GM10847 (cell line): ENCODE data around the gene UBE2J2.

Experiments
- POLR2A ChIP-seq: IDR thresholded peaks from 2 replicates; pipeline ENCODE4 v1.6.1; 2011; ENCODE audit not compliant: insufficient read length; ENCODE audit errors: extremely low read depth

The UBE2J2 gene

DNA sequence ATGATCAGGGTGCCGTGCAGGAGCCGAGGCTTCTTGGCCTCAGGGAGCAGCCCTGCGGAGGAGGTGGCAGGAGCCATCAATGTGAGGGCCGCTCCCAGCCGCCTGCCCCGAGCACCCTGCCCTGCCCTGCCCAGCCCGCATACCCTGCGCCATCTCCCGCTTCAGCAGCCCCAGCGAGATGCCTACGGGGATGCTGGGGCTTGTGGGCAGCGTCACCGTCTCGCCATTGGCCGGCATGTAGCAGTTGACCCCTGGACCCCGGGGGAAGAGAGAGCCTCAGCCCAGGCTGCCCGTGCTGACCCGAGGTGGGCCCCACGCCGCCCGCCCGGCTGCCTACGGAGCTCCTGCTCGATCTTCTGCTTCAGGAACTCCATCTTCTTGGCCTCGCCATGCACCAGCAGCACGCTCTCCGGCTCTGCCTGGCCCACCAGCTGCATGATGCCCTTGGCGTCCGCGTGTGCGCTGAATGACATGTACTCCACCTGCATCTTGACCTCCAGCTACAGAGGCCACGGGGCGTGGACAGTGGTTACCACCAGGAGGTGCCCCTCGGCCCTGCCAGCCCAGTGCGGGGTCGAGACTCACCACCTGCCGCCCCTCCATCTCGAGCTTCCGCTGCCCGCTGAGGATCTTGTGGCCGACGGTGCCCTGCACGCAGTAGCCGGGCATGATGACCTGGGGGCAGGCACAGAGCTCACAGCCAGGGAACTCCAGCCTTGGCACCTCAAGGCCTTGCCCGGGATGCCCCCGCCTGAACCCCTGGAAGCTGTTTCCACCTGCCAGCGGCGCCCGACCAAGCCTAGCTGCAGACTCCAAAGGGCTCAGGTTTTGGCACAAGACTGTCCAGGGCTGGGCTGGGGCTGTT lies 39.0 kb upstream of the UBE2J2 start:
- no peak for TF ChIP-seq POLR2A

DNA sequence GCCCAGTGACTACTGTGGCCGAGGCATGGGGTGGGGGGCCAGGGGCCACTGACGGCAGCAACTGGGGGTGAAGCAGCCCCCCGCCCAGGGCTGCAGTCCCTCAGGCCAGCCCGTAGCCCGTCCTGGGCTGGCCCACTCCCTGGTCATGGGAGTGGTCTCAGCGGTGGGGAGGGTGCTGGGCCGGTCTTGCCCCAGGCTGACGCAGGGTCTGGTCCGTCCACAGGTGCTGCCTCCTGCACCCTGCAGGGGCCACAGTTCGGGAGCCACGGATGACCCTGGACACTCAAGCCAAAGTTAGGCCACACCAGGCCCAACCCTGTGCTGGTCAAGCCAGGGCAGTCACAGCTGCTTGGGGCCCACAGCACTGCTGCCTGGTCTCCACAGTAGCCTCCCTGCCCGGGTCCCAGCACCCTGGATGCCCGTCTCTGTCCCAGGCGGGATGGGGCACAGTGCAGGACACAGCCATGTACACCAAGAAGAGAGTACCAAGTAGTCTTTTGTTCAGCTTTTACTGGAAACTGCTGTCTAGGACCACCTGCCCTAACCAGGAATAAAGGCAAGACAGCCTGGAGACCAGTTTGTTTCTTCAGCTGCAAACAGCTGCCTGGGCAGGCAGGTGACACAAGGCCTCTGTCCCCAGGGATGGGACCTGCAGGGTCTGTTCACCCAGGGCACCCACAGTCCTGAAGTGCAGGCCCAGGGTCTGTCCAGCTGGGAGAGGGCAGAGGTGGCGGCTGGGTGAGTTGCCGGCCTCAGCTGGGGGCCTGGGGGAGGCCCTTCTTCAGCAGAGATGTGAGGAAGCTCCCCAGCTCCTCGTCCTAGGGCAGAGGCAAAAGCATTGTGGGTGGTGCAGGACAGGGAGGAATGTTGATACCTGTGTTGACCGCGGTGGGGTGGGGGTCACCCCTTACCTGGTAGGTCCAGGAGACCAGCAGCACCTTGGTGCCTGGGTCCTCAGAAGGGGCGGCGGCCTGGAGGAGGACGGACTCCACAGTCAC lies 37.8 kb upstream of the UBE2J2 start:
- TF ChIP-seq POLR2A: no peak

DNA sequence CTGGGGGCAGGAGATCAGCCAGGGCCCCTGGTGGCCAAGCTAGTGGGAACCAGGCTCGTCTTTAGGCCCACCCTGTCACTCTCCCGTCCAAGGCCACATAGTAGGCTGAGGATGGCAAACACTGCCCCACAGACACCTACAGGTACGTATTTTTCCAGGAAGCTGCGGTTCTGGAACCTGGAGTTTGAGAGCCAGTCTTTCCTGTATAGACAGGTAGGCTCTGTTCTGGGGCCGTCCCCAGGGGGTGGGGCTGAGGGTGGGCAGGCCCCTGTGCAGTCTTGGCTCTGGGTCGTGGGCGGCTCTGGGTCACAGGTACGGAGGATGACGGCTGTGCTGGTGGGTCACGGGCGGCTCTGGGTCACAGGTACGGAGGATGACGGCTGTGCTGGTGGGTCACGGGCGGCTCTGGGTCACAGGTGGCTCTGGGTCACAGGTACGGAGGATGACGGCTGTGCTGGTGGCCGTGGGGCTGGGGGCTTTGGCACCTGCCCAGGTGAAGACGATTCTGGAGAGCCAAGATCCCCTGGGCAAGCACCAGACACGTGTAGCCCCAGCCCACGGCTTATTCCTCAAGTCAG lies 36.9 kb upstream of the UBE2J2 start:
- no peak for TF ChIP-seq POLR2A

DNA sequence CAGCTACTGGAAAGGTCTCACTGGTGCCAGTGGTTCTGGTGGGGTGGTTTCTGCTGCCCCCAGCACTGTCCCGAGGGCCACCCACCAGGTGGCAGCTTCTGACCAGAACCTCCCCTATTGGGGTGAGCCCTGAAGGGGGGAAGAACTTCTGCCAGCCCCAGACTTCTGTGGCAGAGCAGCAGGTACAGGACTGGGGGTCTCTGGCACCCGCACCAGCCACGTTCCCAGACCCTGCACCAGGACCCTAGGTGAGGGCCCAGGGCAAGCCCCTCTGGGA lies 36.4 kb upstream of the UBE2J2 start:
- no peak for TF ChIP-seq POLR2A

DNA sequence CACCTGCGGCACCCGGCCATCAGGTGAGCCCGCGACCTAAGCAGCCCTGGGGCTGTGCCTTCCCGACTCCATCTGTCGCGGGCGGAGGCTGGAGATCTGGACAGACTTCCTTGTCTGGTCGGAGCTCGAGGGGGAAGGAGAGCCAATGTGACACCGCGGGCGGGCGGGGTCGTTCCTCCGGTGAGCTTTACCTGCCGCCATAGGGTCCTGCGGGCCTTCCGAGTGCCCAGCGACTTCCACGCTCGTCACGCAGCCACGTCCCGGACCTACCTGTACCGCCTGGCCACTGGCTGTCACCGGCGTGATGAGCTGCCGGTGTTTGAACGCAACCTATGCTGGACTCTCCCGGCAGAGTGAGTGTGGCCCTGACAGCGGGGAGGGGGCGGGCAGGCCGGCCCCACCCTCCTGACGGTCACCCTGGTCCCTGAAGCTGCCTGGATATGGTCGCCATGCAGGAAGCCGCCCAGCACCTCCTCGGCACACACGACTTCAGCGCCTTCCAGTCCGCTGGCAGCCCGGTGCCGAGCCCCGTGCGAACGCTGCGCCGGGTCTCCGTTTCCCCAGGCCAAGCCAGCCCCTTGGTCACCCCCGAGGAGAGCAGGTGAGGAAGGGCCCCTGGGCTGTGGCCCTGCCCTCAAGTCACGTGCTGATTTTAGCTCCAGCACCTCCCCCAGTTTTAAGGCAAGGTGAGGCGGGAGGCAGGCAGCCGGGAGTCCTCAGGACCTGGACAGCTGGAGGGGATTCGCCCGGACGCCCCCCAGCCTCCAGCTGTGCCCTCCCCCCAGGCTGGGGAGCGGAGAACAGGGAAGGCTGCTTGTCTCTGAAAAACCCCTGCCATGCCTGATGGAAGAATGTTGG lies 35.8 kb upstream of the UBE2J2 start:
- TF ChIP-seq POLR2A: no peak

DNA sequence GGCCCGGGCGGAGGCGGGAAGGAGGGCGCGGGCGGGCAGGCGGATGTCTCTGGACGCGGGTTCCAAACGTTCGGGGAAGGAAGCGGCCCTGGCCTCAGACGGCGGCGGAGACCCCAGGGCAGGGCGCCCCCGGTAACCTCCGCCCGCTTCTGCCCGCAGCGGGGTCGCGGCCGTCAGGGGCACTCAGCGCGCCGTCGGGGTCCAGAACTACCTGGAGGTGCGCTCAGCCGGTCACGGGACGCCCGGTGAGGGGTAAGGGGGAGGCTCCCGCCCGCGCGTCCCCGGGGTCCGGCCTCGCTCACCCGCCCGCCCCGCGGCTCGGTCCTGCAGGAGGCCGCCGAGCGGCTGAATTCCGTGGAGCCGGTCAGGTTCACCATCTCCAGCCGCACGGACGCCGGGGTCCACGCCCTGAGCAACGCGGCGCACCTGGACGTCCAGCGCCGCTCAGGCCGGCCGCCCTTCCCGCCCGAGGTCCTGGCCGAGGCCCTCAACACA lies 35.1 kb upstream of the UBE2J2 start:
- no peak for TF ChIP-seq POLR2A

DNA sequence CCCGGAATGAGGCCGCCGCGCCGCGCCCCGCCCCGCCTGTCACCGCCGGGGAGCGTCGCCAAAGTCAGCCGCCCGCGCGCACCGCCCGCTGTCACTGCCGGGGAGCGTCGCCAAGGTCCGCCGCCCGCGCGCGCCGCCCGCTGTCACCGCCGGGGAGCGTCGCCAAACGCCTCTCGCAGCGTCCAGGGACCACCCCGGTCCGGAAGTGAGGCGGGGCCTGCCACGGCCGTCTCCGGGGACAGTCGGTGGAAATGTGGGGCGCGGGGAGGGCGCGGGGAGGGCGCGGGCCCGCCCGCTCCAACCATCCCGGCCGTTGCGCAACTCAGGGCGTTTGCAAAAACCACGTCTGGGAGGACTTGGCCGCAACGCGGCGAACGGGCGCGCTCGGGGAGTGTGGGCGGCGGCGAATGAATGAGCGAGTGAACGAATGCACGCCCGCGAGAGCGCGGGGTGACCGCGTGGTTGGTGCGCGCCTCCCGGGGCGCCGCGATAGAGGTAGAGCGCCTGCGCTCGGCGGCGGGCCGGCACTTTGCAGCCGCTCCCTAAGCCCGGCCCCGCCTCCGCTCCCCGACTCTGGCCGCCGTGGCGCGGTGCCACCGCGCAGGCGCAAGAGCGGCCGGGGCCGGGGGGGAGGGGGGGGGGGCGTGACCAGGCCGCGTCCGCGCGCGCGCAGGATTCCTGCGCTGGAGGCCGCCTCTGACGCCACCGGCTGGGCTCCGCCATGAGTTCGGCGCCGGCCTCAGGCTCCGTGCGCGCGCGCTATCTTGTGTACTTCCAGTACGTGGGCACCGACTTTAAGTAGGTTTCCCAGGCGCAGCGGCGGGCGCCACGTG lies 34.5 kb upstream of the UBE2J2 start, which contains the start of the genes ACAP3 and PUSL1:
Gene ACAP3, minus strand, starts transcription at position 8 of the 833 bp plus-strand sequence. CDS start 115 bp downstream, outside the sequence.
Gene PUSL1, plus strand, starts transcription at position 675 of the 833 bp plus-strand sequence. Its CDS starts 47 bp downstream, at position 722.
- peak; percentile 33 for TF ChIP-seq POLR2A

DNA sequence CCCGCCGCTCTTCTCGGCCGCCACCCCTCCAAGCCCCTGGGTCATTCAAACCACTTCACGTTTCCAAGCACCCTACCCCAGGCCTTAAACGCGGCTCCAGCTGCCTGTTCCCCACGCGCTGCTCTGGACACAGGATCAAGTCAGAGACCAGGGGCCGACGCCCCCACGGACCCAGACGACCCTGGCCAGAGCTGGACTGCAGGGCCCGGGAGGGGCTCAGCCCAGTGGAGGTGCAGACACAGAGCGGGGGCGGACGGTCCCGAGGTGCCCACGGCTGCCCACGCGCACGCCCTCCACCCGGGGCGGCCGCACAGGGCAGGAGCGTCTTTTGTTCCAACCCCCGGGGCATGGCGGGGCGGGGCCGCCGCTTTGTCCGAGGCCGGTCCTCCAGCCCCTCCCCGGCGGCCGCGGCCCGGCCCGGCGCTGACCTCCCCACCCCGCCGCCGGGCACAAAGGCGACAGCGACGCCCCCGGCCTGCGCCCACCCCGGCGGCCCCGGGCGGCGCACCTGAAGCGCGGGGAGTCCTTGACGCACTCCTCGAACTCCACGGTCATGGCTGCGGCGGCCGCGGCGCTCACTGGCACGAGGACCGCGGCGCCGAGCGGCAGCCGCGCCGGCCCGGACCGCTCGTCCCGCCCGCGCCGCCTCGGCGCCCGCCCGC lies 33.7 kb upstream of the UBE2J2 start:
- TF ChIP-seq POLR2A: no peak

DNA sequence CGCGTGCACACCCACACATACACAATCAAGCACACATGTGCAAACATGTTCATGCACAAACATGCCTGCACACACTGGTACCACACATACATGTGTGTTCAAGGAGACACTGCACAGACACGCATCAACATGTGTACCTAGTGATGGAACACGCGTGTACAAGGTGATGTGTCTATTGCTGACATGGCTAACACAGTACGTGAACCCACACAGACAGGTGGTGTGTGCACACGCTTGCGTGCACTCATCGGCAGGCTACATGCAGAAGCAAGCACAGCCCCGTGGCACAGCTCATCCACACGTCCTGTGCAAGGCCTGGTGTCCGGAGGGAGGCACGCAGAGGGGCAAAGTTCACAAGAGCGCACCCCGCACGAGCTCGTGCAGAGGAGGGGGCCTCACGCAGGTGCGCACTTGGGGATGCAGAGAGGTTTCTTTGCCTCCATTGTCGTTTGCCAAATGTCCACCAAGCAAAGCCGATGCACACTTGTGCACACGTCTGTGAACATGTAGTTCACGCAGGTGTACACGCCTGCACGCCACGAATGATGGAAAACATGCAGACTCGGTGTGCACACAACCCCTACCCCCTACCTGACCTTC lies 33.1 kb upstream of the UBE2J2 start:
- TF ChIP-seq POLR2A: no peak

DNA sequence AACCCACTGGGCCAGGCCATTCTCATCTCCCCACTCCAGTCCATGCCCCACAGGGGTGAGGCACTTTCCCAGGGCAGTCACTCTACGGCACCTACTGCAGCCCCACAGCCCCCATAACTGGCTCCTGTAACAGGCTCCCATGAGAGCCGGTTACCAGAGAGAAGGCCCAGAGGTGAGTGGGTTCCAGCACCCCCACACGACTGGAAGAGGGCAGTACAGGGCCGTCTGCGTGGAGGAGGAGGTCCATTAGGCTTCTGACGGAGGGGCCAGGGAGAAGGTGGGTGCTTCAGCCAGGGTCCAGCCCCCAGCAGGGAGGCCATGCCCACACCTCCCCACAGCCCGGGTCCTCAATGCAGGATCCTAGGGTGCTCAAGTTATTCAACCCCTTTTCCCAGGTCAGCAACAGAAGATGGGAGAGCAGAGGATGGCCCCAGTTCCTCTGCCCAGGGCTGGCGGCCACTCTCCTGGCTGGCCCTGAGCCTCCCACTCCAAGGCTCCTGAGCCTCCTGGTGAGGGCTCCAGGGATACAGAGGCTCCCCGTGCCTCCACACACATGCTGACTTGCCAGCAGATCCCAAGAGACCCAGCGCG lies 32.5 kb upstream of the UBE2J2 start:
- TF ChIP-seq POLR2A: no peak

DNA sequence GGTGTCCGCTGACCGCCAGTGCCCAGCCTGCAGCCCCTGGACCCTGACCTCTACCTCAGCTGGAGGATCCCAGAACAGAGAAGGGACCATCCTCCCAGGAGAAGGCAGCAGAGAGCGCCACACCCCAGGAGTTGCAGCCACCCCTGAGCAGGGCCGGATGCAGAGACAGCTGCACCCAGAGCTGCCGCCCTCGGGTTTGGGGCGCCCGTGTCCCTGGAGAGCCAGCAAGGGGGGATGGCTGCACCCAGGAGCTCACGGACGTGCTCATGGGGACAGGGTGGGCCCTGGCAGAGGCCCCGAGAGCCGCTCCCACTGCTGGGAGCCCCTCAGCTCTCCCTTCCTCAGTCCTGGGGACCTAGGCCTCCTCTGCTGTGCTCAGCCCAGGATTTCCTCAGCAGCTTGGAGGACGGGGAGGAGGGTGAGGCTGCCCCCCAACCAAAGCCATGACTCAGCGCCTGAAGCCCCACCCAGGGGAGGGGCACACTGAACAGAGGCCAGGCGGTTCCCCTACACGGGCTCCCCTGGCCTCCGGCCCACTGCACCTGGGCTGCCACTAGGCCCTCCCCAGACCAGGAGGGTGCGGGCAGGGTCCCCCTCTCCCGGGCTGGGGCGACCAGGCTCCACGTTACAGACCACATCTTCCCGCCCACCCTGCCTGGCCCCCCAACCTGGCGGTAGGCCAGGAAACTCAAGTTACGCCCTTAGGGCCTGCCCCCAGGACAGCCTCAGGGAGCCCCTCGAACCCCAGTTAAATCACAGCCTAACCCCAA lies 31.8 kb upstream of the UBE2J2 start:
- peak; percentile 13 for TF ChIP-seq POLR2A
